DMS153 treated with DMSO at 0.1 percent for 48 hours (cell line): ENCODE results near the gene PARP1.
A peak's percentile ranks its signal among the peaks of the same experiment; 100 is the strongest.
"Not testable (repeated sequence)": the region's sequence is repeated elsewhere in the genome, so short reads cannot be mapped to it uniquely, and the experiment has no call there.

Source experiments
- DNase-seq: peaks from one replicate; lab custom pipeline; 2025; ENCODE audit not compliant: unreplicated experiment; lab: John Stamatoyannopoulos, UW

Gene PARP1

GRCh38 chr1:226407497-226408284 is at the start of gene PARP1:
Gene PARP1 (minus strand): TSS chr1:226408093. CDS start chr1:226407929, 164 bp downstream.
- DNase-seq: peak; percentile 85

- no peak for DNase-seq
Observed at GRCh38 chr1:226457307-226457712, 49.4 kb upstream of the PARP1 start.

- no peak for DNase-seq
Observed at GRCh38 chr1:226455843-226456242, 48.0 kb upstream of the PARP1 start.

- no peak for DNase-seq
Observed at GRCh38 chr1:226454349-226454748, 46.5 kb upstream of the PARP1 start.

- DNase-seq: no peak
Observed at GRCh38 chr1:226453015-226453704, 45.3 kb upstream of the PARP1 start.

- DNase-seq: no peak
Observed at GRCh38 chr1:226450688-226451087, 42.8 kb upstream of the PARP1 start.

GRCh38 chr1:226449823-226450222 is 41.9 kb upstream of the PARP1 start:
- DNase-seq: no peak

- no peak for DNase-seq
Observed at GRCh38 chr1:226447932-226448665, 40.2 kb upstream of the PARP1 start.

GRCh38 chr1:226446094-226446493 is 38.2 kb upstream of the PARP1 start:
- DNase-seq: no peak

GRCh38 chr1:226444901-226445300 is 37.0 kb upstream of the PARP1 start:
- DNase-seq: no peak

- no peak for DNase-seq
Observed at GRCh38 chr1:226443439-226443838, 35.5 kb upstream of the PARP1 start.

- no peak for DNase-seq
Observed at GRCh38 chr1:226443033-226443432, 35.1 kb upstream of the PARP1 start.

GRCh38 chr1:226441629-226442028 is 33.7 kb upstream of the PARP1 start:
- DNase-seq: no peak

- DNase-seq: no peak
Observed at GRCh38 chr1:226440512-226440911, 32.6 kb upstream of the PARP1 start.

- DNase-seq: peak; percentile 28
Observed at GRCh38 chr1:226438007-226438406, 30.1 kb upstream of the PARP1 start.

GRCh38 chr1:226436855-226437491 is 29.1 kb upstream of the PARP1 start:
- DNase-seq: peak; percentile 80

GRCh38 chr1:226436472-226436854 is 28.6 kb upstream of the PARP1 start:
- DNase-seq: no peak

GRCh38 chr1:226433341-226433720 is 25.4 kb upstream of the PARP1 start:
- DNase-seq: no peak

- DNase-seq: no peak
Observed at GRCh38 chr1:226432586-226433340, 24.9 kb upstream of the PARP1 start.

GRCh38 chr1:226431898-226432297 is 24.0 kb upstream of the PARP1 start:
- DNase-seq: not testable (repeated sequence)
